ENCODE data around the gene HOXA10.

HOXA10 gene

DNA sequence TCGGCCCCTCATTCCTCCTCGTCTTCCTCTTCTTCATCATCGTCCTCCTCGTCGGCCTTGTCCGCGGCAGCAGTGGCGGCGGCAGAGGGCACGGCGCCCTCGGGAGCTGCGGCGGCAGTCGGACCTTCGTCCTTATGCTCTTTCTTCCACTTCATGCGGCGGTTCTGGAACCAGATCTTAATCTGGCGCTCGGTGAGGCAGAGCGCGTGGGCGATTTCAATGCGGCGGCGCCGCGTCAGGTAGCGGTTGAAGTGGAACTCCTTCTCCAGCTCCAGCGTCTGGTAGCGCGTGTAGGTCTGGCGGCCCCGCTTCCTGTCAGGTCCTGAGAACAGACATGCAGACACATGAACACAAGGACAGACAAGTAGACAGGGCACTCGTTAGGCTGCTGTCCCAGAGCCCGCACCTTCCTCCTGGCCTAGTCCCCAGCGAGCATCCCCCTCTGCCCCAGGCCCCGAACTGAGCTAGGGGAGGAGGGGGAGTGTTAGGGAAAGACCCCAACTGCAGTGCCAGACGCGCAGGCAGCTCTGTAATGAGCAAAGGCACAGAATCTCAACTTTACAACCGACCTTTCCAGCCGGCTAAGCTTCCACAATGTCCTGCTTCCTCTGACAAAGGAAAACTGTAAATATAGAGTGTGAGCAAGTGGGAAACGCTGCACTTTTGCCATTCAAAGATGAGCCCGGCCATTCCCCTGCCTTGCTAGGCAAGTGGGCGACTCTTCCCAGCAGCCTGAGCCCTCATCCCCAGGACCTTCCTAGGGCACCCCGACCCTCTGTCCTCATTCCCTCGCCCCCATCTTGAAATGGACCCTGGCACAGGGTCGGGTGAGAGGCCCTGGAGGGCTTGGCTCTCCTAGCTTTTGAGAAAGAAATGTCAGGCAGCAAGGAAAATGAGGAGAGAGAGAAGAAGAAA lies 19.0 kb downstream of the HOXA10 start:
- no peak for DNase-seq (ENCODE audit: low spot score)

DNA sequence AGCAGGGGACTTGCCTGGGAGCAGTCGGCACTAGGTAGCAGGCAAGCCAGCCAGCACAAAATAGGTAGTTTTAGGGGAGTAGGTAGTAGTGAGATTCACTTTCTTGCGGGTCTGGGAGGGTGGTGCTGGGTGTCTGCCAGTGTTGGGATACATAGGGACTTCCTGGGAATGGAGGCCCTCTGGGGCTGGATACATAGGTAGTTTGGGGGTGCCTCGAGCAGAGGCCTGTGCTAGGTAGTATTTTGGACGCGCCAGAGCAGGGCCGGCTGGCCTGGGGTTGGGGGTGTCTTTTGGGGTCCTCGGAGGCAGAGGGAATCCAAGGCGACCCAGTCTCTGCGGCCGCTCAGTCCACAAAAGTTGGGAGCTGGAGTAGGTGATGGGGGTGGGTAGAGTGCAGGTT lies 19.8 kb downstream of the HOXA10 start:
- no peak for DNase-seq (ENCODE audit: low spot score)

DNA sequence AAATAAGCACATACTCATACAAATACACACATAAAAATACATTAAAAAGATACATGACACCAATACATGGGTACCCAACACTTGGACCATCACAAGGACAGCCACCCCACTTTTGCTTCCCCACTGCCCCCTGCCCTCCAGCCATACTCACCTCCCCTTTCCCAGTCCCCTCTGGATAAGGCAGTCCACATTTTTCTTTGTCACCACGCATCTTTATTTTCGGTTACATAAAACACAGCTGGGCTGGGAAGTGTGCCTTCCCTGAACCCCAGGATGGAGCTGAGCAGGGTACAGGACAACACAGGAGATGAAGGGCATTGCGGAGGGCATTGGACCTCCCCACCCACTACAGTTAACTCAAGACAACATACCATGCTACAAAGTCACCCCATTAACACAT lies 20.6 kb downstream of the HOXA10 start:
- no peak for DNase-seq (ENCODE audit: low spot score)

DNA sequence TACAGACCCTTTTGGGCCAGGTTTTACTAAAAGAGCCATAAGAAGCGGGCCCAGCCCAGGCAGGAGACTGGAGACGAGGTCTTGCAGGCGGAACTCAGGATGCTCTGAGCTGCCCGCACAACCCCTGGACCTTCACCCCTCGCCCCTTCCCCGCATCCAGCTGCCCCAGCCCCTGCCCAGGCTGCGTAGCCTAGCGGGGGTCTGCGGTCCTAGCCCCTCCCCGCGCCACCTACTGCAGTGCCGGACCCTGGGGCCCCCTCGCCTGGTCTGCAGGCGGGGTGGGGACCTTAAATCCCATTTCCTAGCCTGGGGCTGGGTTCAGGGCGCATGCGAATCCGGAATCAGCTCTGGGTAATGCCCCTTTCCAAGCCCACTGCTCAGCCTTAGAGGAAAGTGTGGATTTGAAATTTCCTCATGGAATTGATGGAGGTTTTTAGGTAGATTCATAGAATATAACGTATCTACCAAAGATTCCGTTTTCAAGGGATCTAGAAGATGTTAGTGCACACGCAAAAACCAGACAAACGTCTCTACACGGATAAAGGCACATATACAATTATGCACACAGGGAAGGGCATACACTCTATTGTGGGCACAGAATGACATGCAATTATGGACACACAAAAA lies 21.2 kb downstream of the HOXA10 start:
- no peak for DNase-seq (ENCODE audit: low spot score)

DNA sequence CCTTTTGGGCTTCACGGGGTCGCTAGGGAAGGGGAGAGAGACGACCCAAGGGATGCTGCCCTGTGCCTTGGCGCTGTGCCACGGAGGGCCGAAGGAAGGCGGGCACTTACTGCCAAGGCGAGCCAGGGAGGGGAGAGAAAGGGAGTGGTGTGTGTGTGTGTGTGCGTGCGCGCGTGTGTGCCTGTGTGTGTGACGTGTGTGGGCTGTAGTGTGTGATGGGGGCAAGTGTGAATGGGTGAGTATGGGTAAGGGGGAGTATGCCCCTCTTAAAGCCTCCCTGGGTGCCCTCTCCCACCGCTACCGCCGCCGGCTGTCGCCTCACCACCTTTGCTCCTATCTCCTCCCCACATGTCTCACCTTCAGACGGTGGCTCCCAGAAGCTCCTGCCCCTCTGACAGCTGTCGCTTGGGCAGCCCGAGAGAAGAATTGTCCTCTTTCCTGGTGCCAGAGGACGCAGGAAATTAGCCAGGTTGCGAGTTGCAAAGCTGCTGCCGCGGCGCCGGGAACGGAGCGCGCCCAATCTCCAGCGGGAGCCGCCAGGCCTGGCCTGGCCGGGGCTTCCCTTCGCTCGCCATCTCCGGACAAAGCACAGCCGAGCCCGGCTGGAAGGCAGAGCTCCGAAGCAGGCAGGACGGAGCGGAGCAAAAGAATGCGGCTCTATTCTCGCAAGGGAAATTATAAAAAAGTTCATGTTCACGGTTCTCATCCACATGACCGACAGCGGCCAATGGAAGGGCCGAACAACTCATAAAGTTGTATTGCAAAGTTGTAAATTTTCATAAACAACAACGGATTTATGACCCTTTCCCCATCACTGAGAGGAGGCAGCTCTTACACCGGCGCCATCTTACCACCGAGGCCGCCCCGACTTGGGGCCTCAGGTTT lies 21.9 kb downstream of the HOXA10 start, which contains the start of gene HOXA3:
HOXA3 (minus strand) TSS at position 653 of the 885 bp plus-strand sequence. CDS start 41,943 bp downstream, outside the sequence.
- peak; percentile 66 for DNase-seq (ENCODE audit: low spot score)

DNA sequence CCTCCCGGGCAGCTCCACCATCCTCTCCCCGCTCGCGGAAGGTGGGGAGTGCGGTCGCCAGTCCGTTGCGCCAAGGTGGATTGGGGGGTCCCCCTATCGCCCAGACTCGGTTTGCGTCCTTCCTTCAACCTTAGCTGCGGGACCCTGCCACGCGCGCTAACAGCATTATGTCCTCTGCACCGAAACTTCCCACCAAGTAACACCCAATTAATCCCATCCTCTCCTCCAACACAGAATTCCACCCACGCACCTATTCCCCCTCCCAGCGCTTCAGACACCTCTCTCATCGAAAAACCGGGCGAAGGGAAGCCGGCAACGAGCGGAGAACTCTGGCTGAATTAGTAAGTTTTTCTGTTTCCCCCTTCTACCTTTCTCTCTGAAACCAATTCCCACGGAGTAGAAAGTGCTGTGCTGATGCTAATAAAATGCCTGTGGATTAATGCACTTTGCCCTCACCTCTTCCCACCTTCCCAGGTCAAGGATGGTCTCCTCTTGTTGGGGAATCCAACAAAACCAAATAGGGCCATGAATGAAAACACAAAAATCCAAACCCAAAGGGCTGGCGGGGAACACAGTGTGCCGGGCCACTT lies 22.7 kb downstream of the HOXA10 start:
- no peak for DNase-seq (ENCODE audit: low spot score)

DNA sequence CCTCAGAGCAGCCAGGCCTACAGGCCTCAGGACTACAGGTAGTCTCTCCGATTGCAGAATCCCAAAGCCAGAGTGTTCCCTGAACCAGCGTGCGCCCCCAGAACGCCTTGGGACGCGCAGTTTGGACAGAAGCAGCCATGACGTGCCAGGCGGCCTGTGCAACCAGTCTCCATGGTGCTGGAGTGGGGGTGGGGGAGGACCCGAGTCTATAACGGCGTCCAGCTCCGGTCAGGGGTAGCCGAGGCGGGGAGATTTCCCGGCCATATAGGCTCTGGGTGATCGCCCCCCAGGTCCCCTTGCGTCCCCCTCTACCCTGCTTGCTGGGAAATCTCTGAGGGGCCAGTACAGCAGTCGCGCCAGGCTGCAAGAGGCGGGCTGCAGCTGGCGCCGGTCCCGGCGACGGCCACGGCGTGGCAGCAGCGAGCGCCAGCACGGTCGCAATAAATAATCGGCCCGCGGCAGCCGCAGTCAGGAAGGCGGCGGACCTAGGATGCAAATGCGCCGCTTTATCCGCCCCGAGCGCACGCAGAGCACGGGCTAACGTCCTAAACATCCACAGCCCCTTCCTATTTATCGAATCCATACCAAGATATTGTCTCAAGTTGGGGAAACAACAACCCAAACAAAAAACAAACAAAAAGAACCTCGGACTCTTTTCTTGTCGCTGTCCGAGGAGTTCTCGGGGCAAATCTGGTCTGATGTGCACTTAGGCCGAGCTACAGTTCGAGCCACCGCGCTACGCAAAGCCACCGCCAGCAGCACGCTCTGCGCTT lies 23.4 kb downstream of the HOXA10 start:
- peak; percentile 92 for DNase-seq (ENCODE audit: low spot score)

DNA sequence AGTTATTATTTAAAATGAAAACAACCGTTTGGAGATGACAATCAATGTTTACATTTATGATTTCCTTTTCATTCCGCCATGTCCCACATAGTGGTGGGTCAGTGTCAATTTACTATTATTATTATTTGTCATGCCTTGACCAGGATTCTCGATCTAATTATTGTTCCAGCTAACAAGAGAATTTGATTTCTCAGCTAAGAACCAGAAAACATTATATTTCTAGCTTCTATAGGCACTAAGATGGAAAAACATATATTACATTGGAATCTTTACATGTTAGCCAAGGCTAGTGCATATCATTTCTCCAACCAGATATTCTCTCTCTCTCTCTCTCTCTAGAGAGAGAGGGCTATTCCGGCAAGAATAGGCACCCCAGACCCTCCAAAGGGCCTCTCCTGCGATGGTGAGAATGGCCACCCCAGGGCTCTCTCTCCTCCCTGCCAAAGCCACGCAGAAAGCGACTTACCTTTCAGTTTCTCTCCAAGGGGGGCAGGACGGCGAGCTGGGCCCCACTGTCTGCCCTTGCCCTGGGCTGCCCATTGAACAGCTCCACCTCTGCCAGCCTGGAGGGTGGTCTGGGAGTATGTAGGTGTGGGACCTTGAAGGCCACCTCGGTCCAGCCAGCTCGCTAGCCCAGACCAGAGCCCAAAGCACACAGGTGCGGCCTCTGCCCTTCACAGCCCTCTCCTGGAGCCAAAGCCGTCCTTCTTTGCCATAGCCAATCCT lies 24.1 kb downstream of the HOXA10 start:
- DNase-seq (ENCODE audit: low spot score), result no peak

DNA sequence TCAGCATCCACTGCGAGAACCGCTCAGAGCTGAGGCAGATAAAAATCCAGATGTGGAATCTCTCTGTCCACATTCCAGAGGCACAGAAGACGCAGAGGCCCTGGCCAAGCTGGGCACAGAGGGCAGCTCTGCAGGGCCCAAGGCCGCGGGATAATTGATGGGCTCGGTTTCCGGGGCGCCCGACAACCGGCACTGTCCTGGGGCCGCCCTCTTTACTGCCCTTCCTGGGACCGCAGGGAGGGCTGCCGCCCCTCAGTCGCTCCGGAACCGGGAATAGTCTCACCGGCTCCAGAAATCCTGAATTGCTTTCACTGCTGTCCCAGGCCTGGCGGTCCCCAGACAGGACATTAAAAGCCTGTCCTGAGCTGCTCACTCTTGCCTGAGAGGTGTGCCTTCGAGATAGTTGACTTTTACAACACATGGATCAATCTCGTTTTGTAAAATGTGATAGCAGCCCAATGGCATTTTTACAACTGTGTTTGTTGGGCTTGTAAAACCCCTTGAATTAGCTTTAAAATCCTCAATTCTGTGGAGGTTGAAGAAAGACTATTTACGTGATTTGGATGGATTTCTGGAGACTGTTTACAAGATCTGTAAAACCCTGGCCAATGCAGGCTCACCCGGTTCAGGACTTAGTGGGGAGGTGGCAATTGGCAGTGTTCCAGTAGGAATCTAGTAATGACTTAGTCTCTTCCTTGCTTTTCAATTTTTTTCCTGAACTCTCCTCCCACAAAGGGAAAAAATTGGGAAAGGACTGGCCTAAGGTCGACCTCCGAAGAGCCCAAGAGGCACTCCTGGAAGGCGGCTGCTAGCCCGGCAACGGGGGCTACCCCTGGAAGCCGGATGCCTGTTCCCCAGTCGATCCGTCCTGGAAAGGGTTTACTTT lies 25.1 kb downstream of the HOXA10 start:
- peak; percentile 33 for DNase-seq (ENCODE audit: low spot score)

DNA sequence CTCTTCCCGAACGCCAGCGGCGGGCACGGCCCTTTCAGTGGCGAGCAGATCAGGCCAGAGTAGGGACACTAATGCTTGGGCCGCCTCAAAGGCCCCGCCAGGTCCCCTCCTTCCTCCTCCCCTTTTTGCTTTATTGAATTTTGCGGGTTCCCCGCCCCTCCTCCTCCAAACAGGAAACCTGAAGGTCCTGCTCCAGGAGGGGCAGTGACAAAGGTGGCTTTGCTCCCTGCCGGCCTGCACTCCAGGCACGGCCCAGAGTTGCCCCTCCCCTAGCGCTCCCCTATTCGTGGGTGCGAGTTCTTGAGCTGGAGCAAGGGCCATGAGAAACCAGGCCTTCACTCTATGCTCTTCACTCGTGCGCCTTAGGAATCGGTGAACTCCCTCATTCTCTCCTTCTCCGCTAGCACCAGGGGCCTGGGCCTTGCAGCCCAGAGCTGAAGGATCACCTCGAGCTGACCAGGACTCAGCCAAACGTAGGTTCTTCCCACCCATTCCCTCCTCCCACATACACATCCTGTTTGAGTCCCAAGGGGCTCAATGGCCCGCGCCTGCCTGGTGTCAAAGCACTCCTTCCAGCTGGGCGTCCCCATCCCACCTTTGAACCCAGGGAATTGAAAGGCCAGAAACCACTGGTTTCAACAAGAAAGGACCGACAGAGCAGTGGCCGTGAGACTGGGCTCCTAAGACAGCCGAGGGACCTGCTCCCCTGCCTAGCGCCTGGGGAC lies 25.9 kb downstream of the HOXA10 start:
- peak; percentile 45 for DNase-seq (ENCODE audit: low spot score)

DNA sequence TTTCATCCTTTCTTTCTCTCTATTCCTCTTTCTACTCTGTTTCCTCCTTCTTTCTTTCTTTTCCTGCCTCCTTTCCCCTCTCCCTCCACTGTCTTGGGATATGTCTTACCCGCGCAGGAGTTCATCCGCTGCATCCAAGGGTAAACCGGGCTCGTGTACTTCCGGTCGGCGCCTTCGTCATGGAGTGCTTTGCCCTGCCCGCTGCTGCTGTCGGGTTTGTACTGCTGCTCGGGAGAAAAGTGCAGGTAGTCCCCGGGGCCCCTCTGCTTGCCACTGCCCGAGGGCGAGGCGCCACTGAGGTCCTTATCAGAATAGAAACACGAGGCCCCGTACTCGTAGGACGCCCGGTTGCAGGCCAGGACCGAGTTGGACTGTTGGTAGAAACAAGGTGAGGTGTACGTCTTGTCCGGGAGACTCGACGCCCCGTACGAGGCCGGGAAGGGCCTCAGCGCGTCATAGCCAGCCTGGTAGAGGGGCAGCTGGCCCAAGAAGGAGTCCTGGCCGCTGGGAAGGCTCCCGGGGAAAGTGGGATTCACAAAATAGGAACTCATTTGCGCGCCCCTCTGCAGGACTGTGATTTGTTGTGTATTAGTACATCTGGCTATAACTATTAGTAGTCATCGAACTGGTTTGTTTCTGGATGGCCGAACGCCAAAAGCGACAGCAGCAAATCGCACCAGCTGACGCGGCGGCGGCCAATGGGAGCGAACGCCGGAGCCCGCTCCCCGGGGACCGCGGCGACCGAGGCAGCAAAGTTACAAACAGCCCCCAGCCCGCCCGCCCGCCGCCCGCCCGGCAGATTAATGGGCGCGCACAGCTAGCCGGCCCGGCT lies 26.7 kb downstream of the HOXA10 start, which contains the start of gene HOXA6:
HOXA6 (minus strand) TSS at position 576 of the 832 bp plus-strand sequence; CDS start at position 551, 25 bp downstream.
- peak; percentile 75 for DNase-seq (ENCODE audit: low spot score)

DNA sequence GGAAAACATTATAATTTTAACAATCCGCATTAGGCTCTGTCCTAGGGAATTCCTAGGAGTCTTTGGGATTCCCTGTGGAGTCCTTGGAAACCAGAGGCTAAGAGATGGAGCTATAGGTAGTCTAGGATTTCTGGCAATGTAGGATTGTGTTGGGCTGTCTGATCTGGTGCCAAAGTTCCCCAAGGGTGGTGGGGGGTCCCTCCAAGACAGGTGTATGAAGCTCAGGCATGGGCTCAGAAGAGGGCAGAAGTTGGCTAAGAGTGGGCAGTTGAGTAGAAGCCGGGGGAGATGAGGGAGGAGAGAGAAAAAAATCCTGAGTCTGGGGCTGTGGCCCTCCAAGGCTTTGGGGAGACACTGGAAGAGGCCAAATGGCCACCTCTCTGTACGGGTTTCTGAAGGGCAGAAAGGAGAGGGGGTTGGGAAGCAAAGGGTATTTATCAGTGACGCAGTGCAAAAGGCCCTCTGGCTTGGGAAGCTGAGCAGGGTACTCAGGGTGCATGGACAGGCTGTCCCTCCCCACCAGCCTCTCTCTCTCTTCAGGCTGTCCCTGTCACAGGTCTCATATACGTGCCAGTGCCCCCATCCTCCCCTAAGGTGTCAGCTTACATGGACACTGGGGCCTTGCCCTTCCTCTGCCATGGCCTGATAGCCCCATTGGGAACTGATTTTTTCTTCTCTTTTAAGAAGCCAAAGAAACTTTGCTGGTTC lies 27.5 kb downstream of the HOXA10 start:
- no peak for DNase-seq (ENCODE audit: low spot score)

DNA sequence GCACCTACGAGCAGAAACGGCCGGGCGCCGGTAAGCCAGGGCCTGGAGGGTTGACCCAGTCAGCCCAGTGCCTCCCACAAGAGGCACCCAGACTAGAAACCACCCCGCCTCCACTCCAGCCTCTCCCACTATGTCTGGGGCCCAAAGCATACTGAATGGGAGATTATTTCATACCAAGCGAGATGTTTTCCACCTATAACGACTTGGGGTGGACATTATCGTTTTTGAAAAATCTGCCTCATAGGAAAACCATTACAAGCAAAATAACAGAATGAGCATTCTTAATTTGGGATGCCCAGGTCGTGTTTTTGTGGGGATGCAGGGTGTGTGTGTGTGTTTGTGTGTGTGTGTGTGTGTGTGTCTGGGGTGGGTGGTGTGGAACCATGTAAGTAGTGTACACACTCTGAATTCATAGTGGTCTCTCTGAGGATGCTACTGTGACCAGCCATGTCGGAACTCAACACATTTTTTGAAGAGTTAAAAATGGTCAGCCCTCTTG lies 28.2 kb downstream of the HOXA10 start:
- DNase-seq (ENCODE audit: low spot score), result no peak

DNA sequence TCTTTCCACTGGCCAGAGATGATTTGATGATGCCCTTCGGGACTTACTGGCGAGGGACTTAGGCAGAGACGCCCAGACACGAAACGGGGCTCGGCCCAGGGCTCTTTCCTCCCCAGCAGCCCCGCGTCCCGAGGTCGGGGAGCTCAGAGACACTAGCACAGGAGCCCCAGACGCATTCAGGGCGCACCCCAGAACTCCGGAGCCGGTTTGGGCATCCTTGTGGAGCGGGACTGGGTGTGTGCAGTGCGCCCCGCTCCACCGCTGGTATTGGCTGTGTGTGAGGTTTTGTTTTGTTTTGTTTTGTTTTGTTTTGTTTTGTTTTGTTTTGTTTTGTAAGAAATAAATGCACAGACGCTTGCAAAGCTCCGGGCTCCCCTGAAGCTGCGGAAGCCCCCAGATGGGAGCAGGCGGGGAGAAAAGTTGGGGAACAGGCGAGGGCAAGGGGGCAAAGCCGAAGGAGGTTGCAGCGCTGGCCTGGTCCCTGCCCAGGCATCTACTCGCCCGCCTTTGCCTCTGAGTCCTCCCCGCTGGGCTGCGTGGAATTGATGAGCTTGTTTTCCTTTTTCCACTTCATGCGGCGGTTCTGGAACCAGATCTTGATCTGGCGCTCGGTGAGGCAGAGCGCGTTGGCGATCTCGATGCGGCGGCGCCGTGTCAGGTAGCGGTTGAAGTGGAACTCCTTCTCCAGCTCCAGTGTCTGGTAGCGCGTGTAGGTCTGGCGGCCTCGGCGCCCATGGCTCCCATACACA lies 28.8 kb downstream of the HOXA10 start:
- DNase-seq (ENCODE audit: low spot score), result no peak

DNA sequence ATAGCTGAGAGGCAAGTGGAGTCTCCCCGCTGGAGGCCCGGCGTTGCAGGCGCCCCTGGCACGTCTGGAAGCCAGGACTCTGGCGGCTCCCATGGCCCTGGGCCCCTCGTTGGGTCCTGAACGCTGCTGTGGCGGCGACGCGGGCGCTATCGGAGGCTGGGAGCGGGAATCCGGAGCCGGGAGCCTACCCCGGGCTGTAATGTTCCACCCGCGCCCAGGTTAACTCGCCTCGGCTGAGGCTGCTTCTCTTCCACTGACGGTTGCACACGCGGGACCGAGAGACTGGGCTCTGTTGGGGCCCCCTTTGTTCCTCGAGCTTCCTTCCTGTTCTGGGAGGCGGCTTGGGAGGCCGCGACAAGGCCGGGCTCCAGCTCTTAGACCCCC lies 29.3 kb downstream of the HOXA10 start:
- DNase-seq (ENCODE audit: low spot score), result no peak
